GM21576 (cell line): ENCODE results near the gene RUNX1.

Experiments used
- ATAC-seq: cut with Tn5 transposase; IDR thresholded peaks from one replicate; pipeline ENCODE4 v1.9.1; 2021; ENCODE audit warnings: mild to moderate bottlenecking, moderate library complexity; ENCODE audit not compliant: unreplicated experiment

Gene RUNX1

GRCh38 chr21:34836933-34837505 lies 212.1 kb downstream of the RUNX1 start:
- ATAC-seq, result no peak

DNA sequence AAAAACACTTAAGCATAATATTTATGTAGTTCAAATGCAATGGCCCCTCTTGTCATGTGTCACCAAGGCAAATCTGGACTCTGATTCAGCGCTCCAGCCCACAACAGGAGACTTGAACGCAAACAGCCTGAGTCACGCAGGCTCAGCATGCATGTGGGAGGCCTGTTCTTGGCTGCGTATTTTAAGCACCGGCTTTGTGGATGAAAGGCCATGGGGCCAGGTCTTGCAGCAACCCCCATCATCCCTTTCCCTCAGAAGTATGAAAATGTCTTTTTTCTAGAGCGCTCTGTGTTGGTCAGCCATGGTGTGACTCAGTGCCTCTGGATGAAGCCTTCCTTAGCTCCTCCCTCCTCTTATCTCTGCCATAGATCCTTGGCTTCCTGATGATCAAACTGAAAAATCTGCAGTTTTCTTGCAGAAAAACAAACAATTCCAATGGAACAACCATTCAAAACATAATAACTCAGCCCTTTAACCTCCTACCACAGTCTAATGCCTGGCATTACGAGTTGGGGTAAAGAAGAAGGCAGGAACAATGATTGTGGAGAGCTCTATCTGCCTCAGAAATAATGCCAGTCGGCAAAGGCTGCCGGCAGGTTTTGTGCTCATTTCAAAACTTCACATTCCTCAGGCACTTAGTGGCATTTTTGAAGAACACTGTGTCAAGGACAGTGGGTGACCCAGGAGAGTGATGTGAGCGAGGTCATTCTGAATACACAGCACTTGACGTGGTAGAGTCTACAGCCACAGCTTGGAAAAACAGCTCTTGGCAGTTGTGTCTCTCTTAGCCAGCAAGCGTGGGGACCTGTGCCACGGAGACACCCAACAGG lies 212.8 kb downstream of the RUNX1 start:
- no peak for ATAC-seq

DNA sequence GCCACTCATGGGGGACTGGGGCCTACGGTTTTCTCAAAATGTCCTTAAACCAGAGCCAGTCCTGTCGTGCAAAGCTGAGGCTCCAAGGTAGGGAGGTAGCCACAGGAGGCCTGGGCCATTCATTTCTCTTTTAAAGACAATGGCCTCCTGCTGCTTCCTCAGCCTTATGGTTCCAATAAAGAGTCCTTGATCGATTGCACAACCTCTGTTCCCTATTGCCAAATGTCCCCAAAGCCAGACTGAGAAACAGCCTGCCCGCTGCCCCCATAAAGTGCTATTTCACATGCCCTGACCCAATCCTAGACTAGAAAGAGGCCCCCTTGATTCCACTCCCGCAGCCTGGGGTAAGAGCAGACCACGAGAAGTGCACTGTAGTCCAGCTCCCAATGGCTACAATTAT lies 213.6 kb downstream of the RUNX1 start:
- no peak for ATAC-seq

- ATAC-seq, result no peak
These were observed 214.1 kb downstream of the RUNX1 start for GRCh38 chr21:34834852-34835501.

DNA sequence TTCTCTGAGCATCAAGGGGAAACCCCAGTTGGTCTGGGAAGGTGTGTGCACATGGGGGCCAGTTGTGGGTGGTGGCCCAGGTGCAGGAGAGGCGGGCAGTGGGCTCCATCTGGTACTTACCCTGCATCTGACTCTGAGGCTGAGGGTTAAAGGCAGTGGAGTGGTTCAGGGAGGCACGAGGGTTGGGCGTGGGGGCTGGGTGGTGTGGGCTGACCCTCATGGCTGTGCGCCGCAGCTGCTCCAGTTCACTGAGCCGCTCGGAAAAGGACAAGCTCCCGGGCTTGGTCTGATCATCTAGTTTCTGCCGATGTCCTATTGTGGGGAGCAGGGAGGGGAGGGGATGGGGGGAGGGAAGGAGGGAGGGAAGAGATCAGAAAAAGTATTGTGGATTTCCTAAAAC lies 214.8 kb downstream of the RUNX1 start:
- ATAC-seq, result no peak

DNA sequence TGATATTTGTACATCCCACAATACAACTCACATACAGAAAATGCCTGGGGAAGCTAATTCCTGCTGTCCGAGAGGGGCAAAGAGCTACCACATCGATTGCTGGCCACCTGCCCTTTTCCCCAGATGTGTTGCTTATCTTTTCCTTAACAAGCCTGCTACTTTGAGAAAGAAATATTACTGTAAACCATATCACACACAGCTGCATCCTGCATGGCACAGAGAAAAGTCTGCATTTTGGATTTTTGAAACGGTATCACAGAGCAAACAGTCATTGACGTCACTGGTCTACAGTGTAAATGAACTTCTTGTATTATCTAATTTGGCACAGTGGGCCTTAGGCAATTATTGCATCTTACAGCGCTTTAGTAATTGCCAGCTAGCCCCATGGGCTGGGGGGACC lies 215.6 kb downstream of the RUNX1 start:
- no peak for ATAC-seq

DNA sequence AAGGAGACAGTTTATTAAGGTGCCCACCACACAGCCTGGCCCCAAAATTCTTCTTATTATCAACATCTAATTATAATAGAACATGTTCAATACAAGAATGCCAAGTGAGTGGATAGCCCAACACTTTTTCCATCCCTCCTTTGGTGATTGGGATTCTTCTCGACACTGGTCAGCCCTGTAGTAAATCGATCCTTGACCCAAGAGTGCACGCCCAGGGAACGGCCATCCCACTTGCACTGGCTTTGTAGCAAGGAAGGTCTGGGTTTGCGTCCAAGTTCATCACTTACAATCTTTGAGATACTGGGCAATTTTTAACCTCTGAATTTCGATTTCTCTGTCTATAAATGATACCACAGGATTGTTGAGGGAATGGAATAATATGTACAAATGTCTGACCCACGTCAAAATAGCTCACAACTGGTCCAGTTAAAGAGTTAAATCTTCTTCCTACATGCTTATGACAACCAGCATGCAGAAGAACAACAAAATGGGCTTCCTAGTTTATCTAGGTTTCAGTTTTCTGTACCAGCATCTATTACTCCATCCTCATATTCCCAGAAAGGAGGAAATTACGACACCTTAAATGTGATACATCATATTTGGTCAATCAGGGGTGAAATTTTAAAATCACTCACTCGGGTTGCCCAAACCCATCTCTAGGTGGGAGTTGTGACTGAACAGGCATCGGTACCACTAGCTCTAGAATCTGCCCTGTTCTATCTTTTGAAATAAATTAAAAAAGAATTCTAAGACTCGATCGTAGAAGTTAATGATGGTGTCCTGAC lies 218.5 kb downstream of the RUNX1 start:
- ATAC-seq, result no peak

DNA sequence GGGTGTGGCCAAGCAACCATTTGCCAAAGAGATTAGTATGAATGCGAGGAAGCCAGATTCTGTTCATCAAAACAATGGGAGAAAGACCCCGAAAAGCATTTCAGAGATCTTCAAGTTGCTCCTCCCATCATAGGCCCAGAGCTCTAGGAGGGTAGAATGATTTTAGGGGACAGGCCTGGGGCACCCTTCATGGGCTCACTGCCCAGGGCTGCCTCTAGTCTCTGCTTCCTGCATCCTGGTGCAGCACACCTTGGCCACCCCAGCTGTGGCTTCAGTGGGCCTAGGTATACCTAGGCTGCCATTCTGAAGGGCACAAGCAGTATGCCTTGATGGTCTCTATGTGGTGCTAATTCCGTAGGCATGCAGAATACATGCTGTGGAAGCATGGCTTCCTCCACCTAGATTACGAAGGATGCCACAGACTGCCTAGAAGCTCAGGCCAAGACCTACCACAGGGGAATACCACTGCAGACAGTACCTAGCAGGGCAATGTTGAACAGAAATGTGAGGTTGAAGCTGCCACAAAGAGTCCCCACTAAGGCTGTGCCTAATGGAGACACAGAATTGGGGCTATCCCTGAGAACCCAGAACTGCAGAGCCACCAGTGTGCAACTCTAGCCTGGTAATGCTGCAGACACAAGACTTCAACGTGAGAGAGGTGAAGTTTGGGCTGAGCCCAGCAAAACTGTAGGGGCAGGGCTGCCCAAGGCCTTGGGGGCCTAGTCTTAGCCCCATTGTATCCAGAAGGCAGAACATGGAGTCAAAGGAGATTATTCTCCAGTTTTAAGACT lies 221.5 kb downstream of the RUNX1 start:
- no peak for ATAC-seq

GRCh38 chr21:34826836-34827235 lies 222.3 kb downstream of the RUNX1 start:
- no peak for ATAC-seq

DNA sequence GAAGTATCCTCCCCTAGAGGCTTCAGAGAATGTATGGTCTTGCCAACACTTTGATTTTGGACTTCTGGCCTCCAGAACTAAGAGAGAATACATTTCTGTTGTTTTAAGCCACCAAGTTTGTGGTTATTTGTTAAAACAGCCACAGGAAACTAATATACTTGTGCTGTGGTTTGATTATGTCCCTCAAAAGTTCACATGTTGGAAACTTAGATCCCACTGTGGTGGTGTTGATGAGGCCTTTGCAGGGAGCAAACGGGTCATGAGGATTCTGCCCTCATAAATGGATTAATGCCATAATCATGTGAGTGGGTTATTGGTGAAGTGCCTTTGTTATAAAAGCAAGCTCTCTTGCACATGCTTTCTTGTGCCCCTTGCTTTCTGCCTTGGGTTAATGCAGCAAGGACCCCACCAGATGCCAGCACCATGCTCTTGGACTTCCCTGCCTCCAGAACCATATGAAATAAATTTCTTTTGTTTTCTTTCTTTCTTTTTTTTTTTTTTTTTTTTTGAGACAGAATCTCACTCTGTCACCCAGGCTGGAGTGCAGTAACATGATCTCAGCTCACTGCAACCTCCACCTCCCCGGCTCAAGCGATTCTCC lies 223.1 kb downstream of the RUNX1 start:
- ATAC-seq, result no peak

GRCh38 chr21:34825101-34825500 lies 224.0 kb downstream of the RUNX1 start:
- no peak for ATAC-seq

- ATAC-seq, result no peak
These were observed 224.8 kb downstream of the RUNX1 start for GRCh38 chr21:34824314-34824713.

DNA sequence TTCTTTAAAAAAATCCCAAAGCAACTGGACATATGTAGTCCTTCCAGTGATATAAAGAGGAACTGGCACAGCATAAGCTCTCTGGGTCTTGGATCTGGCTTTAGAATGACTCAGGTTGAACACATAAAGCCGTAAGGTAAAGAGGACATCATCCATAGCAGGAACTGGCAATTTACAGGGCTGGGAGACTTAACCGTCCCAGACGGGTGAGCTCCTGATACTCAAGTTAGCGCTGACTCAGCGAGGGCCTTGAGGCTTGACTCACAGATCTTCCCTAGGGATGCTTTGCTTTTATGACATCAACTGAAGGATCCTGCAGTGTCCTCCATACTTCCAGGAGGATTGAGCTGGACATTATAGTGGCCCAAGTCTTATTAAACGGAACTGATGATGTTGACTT lies 226.2 kb downstream of the RUNX1 start:
- ATAC-seq, result no peak

GRCh38 chr21:34822168-34822567 lies 226.9 kb downstream of the RUNX1 start:
- no peak for ATAC-seq

- ATAC-seq, result no peak
These were observed 227.4 kb downstream of the RUNX1 start for GRCh38 chr21:34821717-34822116.

DNA sequence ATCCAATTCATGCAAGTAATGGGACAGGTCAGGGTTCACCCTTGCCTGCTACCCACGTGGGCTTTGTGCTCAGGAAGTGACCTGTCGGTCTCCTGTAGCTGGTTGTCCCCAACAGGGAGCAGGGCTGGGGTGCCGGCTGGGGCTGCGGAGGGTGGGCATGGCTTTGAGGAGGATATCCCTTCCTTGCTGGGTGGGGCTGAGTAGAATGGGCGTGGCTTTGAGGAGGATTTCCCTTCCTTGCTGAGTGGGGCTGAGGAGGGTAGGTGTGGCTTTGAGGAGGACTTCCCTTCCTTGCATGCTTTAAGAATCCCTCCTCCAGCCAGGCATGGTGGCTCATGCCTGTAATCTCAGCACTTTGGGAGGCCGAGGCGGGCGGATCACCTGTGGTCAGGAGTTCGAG lies 229.1 kb downstream of the RUNX1 start:
- no peak for ATAC-seq

GRCh38 chr21:34819357-34819999 lies 229.6 kb downstream of the RUNX1 start:
- ATAC-seq, result no peak

DNA sequence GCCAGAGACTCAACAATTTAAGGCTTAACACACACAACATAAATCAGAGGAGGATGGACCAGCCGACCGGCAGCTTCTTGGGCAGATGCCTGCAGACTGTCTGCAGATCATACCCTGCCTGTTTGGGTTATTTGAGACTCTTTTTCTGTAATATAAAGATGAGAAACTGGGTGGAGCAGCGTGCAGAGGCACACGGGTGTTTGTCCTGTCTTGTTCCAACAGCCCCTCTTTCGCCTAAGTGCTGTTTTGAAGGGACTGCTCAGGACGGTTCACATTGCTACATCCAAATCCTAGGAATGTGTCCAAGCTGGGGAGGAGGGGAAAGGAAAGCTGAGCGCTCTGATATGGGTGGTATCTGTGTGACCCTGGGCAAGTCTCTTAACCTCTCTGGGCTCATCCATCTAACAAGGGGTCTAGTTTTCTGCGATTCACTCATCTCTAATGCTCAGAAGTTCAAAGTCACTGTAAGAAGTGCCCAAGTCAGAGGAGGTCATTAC lies 230.4 kb downstream of the RUNX1 start:
- no peak for ATAC-seq

DNA sequence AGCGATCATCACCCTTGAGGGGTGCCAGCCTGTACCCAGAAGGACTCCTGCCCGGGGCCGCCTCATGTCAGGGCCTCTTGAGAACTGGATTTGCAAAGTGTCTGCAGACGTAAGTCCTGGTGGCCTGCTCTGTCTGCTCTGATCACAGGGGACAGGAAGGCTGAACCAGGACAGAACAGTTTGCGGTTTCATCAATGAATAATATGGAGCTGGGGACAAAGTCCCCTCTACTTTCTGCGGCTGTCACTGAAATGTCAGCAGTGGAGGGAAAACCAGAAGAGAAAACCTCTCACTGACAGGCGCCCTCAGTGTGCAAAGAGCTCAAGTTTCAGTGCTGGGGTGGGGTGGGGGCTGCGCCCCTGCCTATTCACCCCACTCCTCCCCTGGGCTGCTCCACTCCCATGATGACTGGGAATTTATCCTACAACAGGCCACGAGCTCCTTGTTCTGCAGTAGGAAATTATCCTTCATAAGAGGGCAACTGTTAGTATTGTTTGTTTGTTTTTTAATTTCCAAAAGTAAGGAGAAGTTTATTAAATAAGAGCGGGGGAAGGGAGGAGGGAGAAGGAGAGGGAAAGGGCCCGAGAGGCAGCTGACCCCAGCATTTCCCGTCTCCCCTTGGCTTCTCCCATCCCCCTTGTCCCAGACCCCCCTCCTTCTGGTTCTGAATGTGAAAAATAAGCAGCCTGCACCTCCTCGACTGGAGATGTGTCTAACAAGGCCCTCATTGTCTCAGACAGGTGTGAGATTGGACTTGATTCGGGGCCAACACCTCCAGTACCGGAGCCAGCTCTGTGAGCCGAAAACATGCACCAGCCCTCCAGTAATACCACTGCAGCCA lies 231.1 kb downstream of the RUNX1 start:
- ATAC-seq, result no peak
